ENCODE data around the gene MSH5. TPM values are rescaled to one million over a fixed set of nuclear protein-coding genes. Genes with fewer than 3 reads are reported as not detected.

MSH5 gene
- total and polyA plus RNA-seq, 7 donors = 1.4 to 3.0 (median 1.8) TPM

DNA sequence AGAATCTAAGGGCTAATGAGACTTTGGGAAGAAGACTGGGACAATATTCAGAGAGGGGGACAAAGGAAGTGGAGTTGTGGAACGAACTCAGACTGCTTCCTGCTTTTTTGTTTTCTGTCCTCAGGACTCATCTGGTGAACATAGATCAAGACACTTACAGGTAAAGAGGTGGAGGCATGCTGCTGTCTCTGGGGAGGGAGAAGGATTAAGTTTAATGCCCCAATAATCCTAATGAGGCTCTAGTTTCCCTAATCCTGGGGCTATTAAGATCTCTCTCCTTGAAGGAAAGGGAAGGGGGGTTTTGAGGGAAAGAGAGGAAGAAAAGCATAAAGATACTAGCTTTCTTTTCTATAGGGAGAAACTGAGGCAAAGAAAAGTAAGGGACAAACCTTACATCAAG lies 4.6 kb downstream of the MSH5 start:
- H3K27me3 ChIP-seq (ENCODE audit: insufficient read depth in 3 of 3, low read length in 2 of 3) = no peaks in the 10 kb centered on the region
- H3K4me1 ChIP-seq = peaks cover 2% of the 10 kb centered on the region
- ATAC-seq = no peak
- H3K36me3 ChIP-seq (ENCODE audit: insufficient read depth in 1 of 2, low read depth in 1 of 2) = no peaks in the 10 kb centered on the region
- H3K27ac ChIP-seq = no peak overlapping the region
- 50 to 78% (median 65%) methylated on average over 1 of the region's 1 CpG for WGBS, 3 donors
- TF ChIP-seq, protein P1, sequence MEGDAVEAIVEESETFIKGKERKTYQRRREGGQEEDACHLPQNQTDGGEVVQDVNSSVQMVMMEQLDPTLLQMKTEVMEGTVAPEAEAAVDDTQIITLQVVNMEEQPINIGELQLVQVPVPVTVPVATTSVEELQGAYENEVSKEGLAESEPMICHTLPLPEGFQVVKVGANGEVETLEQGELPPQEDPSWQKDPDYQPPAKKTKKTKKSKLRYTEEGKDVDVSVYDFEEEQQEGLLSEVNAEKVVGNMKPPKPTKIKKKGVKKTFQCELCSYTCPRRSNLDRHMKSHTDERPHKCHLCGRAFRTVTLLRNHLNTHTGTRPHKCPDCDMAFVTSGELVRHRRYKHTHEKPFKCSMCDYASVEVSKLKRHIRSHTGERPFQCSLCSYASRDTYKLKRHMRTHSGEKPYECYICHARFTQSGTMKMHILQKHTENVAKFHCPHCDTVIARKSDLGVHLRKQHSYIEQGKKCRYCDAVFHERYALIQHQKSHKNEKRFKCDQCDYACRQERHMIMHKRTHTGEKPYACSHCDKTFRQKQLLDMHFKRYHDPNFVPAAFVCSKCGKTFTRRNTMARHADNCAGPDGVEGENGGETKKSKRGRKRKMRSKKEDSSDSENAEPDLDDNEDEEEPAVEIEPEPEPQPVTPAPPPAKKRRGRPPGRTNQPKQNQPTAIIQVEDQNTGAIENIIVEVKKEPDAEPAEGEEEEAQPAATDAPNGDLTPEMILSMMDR (IDR thresholded peaks at IDR 0.05) = no peak
- no peak overlapping the region for H3K4me3 ChIP-seq
- no peaks in the 10 kb centered on the region for H3K9me3 ChIP-seq
- no peak for DNase-seq
- intact Hi-C loops (cut with DNase I) = no loop called here

- TF ChIP-seq, protein P1 (IDR thresholded peaks at IDR 0.05) = no peak
- no peaks in the 10 kb centered on the region for H3K9me3 ChIP-seq
- WGBS, 3 donors = 92 to 96% (median 93%) methylated on average over 8 of the region's 8 CpGs
- intact Hi-C loops (cut with DNase I) = no loop called here
- no peaks in the 10 kb centered on the region for H3K27me3 ChIP-seq (ENCODE audit: insufficient read depth in 3 of 3, low read length in 2 of 3)
- H3K4me1 ChIP-seq = no peaks in the 10 kb centered on the region
- no peak overlapping the region for H3K4me3 ChIP-seq
- ATAC-seq (no peak), DNase-seq (no peak)
- no peaks in the 10 kb centered on the region for H3K36me3 ChIP-seq (ENCODE audit: insufficient read depth in 1 of 2, low read depth in 1 of 2)
- H3K27ac ChIP-seq = no peak overlapping the region
Observed at GRCh38 chr6:31749301-31750036, 9.7 kb downstream of the MSH5 start.

DNA sequence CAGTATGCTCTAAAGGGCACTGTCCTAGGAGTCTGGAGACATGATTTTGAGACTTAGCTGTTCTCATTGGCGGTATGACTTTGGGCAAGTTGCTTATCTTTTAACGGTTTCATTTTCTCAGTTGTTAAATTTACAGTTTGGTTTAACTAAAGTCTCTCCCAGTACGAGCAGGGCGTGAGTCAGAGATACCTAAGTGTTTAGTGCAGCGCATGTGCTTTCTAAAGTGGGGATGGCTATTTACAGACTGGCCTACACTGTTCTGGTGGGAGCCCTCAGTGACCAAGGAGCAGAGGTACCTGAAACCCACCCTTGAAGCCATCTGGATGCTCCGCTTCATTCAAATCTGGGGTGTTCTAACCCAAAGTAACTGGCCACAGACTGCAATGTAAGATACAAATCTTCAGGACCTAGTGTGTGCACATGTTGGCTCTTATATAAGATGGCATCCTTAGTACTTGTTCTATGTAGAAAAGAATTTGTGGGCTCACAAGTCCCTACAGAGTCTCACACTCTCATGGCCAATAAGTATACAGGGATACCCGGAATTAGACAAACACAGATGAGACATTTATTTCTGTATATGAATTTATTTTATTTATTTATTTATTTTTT lies 10.7 kb downstream of the MSH5 start:
- Histone ChIP-seq H3K27ac (no peak overlapping the region), H3K4me3 (no peak overlapping the region), H3K27me3 (ENCODE audit: insufficient read depth in 3 of 3, low read length in 2 of 3) (no peaks in the 10 kb centered on the region), H3K36me3 (ENCODE audit: insufficient read depth in 1 of 2, low read depth in 1 of 2) (no peaks in the 10 kb centered on the region), H3K9me3 (no peaks in the 10 kb centered on the region), H3K4me1 (no peaks in the 10 kb centered on the region)
- DNase-seq = no peak
- WGBS, 3 donors = 92 to 96% (median 93%) methylated on average over 7 of the region's 7 CpGs
- intact Hi-C loops (cut with DNase I) = no loop called here
- TF ChIP-seq, protein P1 (IDR thresholded peaks at IDR 0.05) = no peak
- ATAC-seq = no peak

- H3K36me3 ChIP-seq (ENCODE audit: insufficient read depth in 1 of 2, low read depth in 1 of 2) = no peaks in the 10 kb centered on the region
- no peak overlapping the region for H3K4me3 ChIP-seq
- H3K27me3 ChIP-seq (ENCODE audit: insufficient read depth in 3 of 3, low read length in 2 of 3) = no peaks in the 10 kb centered on the region
- no peaks in the 10 kb centered on the region for H3K9me3 ChIP-seq
- 73 to 74% (median 74%) methylated on average over 8 of the region's 8 CpGs for WGBS, 3 donors
- no peak for ATAC-seq
- H3K4me1 ChIP-seq = no peaks in the 10 kb centered on the region
- H3K27ac ChIP-seq = no peak overlapping the region
- DNase-seq = no peak
- intact Hi-C loops (cut with DNase I) = no loop called here
- TF ChIP-seq, protein P1 (IDR thresholded peaks at IDR 0.05) = no peak
Observed at GRCh38 chr6:31752739-31753319, 13.0 kb downstream of the MSH5 start.

Measured in psoas muscle (tissue), 8 donors.